Astrocyte (in vitro differentiated cells and primary cell): ENCODE data around the gene NPFFR1.

Experiments
- CTCF ChIP-seq: IDR thresholded peaks from 2 replicates; pipeline ENCODE4 v1.5.1; 2011; ENCODE audit warnings: low read depth, mild to moderate bottlenecking, inconsistent platforms, low read length, moderate library complexity; ENCODE audit not compliant: insufficient read depth
- EZH2 ChIP-seq: IDR thresholded peaks from 2 replicates; pipeline ENCODE4 v1.6.1; 2012; ENCODE audit warnings: mild to moderate bottlenecking, low read length, inconsistent platforms; ENCODE audit not compliant: insufficient read depth

DNA sequence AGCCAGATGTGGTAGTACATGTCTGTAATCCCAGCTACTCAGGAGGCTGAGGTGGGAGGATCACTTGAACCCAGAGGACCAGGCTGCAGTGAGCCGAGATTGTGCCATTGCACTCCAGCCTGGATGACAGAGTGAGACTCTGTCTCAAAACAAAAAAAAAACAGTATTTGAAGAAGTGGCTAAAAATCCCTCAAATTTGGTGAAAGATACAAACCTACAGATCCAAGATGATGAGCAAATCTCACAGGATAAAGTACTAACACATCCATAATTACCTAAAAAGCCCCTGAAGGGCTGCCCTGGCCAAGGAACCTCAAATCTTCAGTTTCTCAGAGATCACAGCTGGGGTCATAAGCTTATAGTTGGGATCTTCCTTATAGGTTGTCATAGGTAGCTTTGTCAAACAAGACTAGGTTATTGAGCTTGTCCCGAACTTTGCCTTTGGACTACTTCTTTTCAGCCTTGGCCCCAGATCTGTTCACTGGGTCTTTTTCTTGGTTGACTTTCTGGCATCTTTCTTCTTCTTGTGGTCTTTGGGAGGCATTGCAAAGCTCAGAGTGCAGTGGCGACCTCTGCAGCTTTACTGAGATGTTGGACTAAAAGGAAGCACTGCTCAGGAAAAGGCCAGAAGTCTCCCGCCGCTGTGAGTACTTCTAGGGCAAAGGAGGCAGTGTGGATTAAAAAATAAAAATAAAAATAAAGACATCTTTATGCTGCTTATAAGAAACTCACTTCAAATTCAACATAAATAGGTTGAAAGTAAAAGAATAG is 84.9 kb downstream of the NPFFR1 start:
- TF ChIP-seq CTCF (no peak), EZH2 (no peak)
